Activated T-helper 17 cell treated with anti-CD3 and anti-CD28 coated beads, Interleukin-2, amount 50 U/mL, for 72 hours (primary cell): ENCODE results near the gene RIOK3. TPM values are rescaled to one million over a fixed set of nuclear protein-coding genes. Genes with fewer than 3 reads are reported as not detected.
"Not testable (repeated sequence)": the region's sequence is repeated elsewhere in the genome, so short reads cannot be mapped to it uniquely, and the experiment has no call there.

Source experiments
- ATAC-seq: fragments of 150-1000 bp; cut with Tn5 transposase; replicated peaks from 2 replicates; pipeline ENCODE4 v1.10.0; 2021; ENCODE audit warnings: mild to moderate bottlenecking, moderate library complexity
- H3K27ac Mint-ChIP-seq: one replicate; pipeline ENCODE4 v1.8.0; 2022; ENCODE audit warnings: mixed read lengths
- H3K27me3 Mint-ChIP-seq: one replicate; pipeline ENCODE4 v1.8.0; 2022; ENCODE audit warnings: mixed read lengths
- H3K36me3 Mint-ChIP-seq: one replicate; pipeline ENCODE4 v1.8.0; 2022; ENCODE audit warnings: low read depth, mild to moderate bottlenecking, mixed read lengths
- H3K4me1 Mint-ChIP-seq: one replicate; pipeline ENCODE4 v1.8.0; 2022; ENCODE audit warnings: mixed read lengths
- H3K4me3 Mint-ChIP-seq: one replicate; pipeline ENCODE4 v1.8.0; 2022; ENCODE audit warnings: mild to moderate bottlenecking, mixed read lengths
- H3K9me3 Mint-ChIP-seq: one replicate; pipeline ENCODE4 v1.8.0; 2022; ENCODE audit warnings: mixed read lengths
- total RNA-seq, 2 donors: library from RNA; stranded (reverse); gene quantifications; one replicate each; pipeline ENCODE4 v1.2.3, GENCODE V29; 2022

Gene RIOK3
- total RNA-seq, 2 donors from 2014 or later, result 56.8 to 101 TPM

- no peak overlapping the region for H3K27ac Mint-ChIP-seq
- H3K36me3 Mint-ChIP-seq, result no peaks in the 10 kb centered on the region
- no peaks in the 10 kb centered on the region for H3K9me3 Mint-ChIP-seq
- no peak for ATAC-seq
- no peaks in the 10 kb centered on the region for H3K27me3 Mint-ChIP-seq
- H3K4me1 Mint-ChIP-seq, result no peaks in the 10 kb centered on the region
- no peak overlapping the region for H3K4me3 Mint-ChIP-seq
Observed at GRCh38 chr18:23495723-23496440, 42.8 kb downstream of the RIOK3 start.

GRCh38 chr18:23498117-23498516 is 45.0 kb downstream of the RIOK3 start:
- no peaks in the 10 kb centered on the region for H3K36me3 Mint-ChIP-seq
- H3K4me1 Mint-ChIP-seq, result no peaks in the 10 kb centered on the region
- ATAC-seq, result no peak
- no peaks in the 10 kb centered on the region for H3K9me3 Mint-ChIP-seq
- H3K27ac Mint-ChIP-seq, result no peak overlapping the region
- H3K4me3 Mint-ChIP-seq, result no peak overlapping the region
- H3K27me3 Mint-ChIP-seq, result no peaks in the 10 kb centered on the region

DNA sequence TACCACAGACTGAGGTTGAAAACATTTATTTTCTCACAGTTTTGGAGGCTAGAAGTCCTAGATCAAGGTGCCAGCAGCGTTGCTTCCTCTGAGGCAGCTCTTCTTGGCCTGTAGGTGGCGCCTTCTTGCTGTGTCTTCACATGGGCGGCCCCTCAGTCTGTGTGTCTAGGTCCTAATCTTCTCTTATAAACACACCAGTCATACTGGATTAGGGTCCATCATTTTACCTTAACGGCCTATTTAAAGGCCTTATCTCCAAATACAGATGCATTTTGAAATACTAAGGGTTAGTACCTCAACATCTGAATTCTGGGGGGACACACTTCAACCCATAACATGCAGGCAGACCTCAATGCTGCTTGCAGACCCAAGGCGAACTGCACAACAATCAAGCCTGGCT is 45.8 kb downstream of the RIOK3 start:
- peaks cover 2% of the 10 kb centered on the region for H3K36me3 Mint-ChIP-seq
- no peak overlapping the region for H3K27ac Mint-ChIP-seq
- no peaks in the 10 kb centered on the region for H3K27me3 Mint-ChIP-seq
- H3K4me1 Mint-ChIP-seq, result no peaks in the 10 kb centered on the region
- no peaks in the 10 kb centered on the region for H3K9me3 Mint-ChIP-seq
- no peak overlapping the region for H3K4me3 Mint-ChIP-seq
- ATAC-seq, result peak; percentile 42

DNA sequence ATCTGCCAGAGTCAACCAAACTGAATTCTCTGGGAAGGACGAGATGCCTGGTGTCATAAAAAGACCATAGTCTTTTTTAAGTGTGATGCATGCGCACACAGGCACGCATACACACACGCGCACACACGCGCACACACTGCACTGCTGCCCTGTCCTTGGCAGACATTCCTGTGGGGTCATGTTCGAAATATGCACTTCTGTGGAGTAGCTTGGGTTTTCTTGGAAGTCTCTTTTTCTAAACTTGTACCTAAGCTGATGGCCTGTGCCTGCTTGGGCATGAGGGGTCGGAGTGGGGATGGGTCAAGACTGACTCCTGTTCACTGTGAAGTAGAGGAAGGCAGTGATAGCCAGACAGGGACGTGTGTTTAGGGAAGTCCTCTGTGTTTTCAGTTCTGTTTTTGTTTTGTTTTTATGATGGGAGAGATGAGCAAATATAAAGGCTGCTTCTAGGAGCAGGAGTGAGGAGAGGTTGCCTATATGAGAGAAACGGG is 46.2 kb downstream of the RIOK3 start:
- H3K4me3 Mint-ChIP-seq, result no peak overlapping the region
- ATAC-seq, result no peak
- no peaks in the 10 kb centered on the region for H3K27me3 Mint-ChIP-seq
- peaks cover 7% of the 10 kb centered on the region for H3K36me3 Mint-ChIP-seq
- no peaks in the 10 kb centered on the region for H3K9me3 Mint-ChIP-seq
- no peaks in the 10 kb centered on the region for H3K4me1 Mint-ChIP-seq
- no peak overlapping the region for H3K27ac Mint-ChIP-seq

GRCh38 chr18:23501626-23502025 is 48.5 kb downstream of the RIOK3 start:
- H3K36me3 Mint-ChIP-seq, result peaks cover 26% of the 10 kb centered on the region
- H3K27ac Mint-ChIP-seq, result peak overlapping the region; percentile 92
- peak overlapping the region; percentile 88 for H3K4me3 Mint-ChIP-seq
- ATAC-seq, result no peak
- no peaks in the 10 kb centered on the region for H3K9me3 Mint-ChIP-seq
- peaks cover 7% of the 10 kb centered on the region for H3K4me1 Mint-ChIP-seq
- no peaks in the 10 kb centered on the region for H3K27me3 Mint-ChIP-seq

GRCh38 chr18:23502516-23503037 is 49.5 kb downstream of the RIOK3 start:
- peak overlapping the region; percentile 88 for H3K4me3 Mint-ChIP-seq
- no peak for ATAC-seq
- H3K27me3 Mint-ChIP-seq, result no peaks in the 10 kb centered on the region
- peak overlapping the region; percentile 92 for H3K27ac Mint-ChIP-seq
- H3K4me1 Mint-ChIP-seq, result peaks cover 7% of the 10 kb centered on the region
- H3K9me3 Mint-ChIP-seq, result no peaks in the 10 kb centered on the region
- H3K36me3 Mint-ChIP-seq, result peaks cover 35% of the 10 kb centered on the region

DNA sequence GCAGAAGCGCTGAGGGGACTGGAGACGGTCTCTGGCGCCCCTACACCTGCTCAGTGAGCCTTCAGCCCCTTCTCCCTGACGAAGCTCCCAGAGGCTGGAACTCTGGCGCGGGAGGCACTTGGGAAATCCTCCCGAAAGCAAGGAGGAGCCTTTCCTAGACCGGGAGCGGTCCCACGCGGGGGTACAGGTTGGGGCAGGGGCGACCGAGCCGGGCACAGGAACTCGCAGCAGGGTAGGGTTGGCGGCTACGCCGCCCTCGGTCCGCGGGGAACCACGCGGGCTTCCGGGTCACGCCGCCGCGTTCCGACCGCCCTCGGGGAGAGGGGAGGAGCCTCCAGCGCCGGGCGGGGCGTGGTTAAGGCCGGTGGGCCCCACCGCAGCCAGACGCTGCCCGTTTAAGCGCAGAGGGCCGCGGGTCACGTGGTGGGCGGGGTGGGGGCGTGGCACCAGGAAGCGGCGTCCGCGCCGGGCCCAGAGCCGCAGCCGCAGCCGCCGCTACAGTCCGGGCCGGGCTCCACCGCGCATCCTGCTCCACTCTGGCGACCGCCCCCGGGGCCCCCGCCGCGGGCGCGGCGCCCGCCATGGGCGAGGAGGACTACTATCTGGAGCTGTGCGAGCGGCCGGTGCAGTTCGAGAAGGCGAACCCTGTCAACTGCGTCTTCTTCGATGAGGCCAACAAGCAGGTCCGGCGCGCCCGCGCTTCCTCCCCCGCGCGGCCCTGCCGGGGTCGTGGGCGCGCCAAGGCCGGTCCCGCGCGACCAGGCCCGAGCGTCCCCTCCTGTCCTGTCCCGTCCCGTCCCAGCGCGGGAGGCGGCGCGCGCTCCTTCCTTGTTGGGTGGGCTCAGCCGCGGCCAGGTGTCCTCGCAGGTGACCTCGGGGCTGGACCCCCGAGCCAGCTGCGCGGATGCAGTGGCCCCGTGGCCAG is 50.2 kb downstream of the RIOK3 start, which contains the start of gene RMC1:
Gene RMC1, plus strand, starts transcription at position 474 of the 925 bp plus-strand sequence. Its CDS starts 108 bp downstream, at position 582.
- peaks cover 7% of the 10 kb centered on the region for H3K4me1 Mint-ChIP-seq
- H3K9me3 Mint-ChIP-seq, result no peaks in the 10 kb centered on the region
- peak within 1 kb of the TSS; percentile 97 for H3K27ac Mint-ChIP-seq
- H3K4me3 Mint-ChIP-seq, result peak within 1 kb of the TSS; percentile 95
- peaks cover 42% of the 10 kb centered on the region for H3K36me3 Mint-ChIP-seq
- ATAC-seq, result peak; percentile 92
- no peaks in the 10 kb centered on the region for H3K27me3 Mint-ChIP-seq

DNA sequence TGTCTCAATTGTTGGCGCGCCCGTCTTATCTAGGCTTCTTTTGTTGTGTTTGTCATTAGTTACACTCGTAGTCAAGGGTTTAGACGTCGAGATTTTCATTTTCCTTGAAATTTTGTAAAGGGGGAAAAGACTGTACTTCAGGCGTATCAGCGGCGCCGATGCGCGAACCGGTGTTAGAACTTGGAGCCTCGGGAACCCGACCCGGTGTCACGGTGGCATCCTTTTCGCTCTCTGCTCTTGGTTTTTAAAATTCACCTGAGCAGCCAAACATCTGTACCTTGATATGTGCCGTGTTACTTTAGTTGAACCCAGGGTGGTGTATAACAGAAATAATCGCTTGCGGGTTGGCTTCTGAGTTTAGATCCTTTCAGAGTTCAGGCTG is 50.9 kb downstream of the RIOK3 start:
- peak overlapping the region; percentile 95 for H3K4me3 Mint-ChIP-seq
- H3K4me1 Mint-ChIP-seq, result peaks cover 7% of the 10 kb centered on the region
- ATAC-seq, result no peak
- no peaks in the 10 kb centered on the region for H3K27me3 Mint-ChIP-seq
- peak overlapping the region; percentile 97 for H3K27ac Mint-ChIP-seq
- no peaks in the 10 kb centered on the region for H3K9me3 Mint-ChIP-seq
- peaks cover 49% of the 10 kb centered on the region for H3K36me3 Mint-ChIP-seq

GRCh38 chr18:23504720-23505119 is 51.6 kb downstream of the RIOK3 start:
- Mint-ChIP-seq H3K4me3 (peak overlapping the region; percentile 95), H3K27me3 (no peaks in the 10 kb centered on the region), H3K36me3 (peaks cover 54% of the 10 kb centered on the region), H3K4me1 (peaks cover 7% of the 10 kb centered on the region), H3K9me3 (no peaks in the 10 kb centered on the region), H3K27ac (peak overlapping the region; percentile 97)
- peak; percentile 7 for ATAC-seq

GRCh38 chr18:23506393-23506792 is 53.3 kb downstream of the RIOK3 start:
- Mint-ChIP-seq H3K4me3 (no peak overlapping the region), H3K4me1 (peaks cover 11% of the 10 kb centered on the region), H3K9me3 (no peaks in the 10 kb centered on the region), H3K27ac (peak overlapping the region; percentile 77), H3K36me3 (peaks cover 71% of the 10 kb centered on the region), H3K27me3 (no peaks in the 10 kb centered on the region)
- ATAC-seq, result no peak

DNA sequence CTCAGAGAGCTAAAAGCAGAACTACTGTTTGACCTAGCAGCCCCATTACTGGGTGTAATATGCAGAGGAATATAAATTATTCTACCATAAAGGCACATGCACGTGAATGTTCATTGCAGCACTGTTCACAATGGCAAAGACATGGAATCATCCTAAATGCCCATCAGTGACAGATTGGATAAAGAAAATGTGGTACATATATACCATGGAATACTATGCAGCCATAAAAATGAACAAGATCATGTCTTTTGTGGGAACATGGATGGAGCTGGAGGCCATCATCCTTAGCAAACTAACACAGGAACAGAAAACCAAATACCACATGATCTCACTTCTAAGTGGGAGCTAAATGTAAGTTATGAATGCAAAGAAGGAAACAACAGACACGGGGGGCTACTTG is 57.8 kb downstream of the RIOK3 start:
- not testable (repeated sequence) for H3K4me1 Mint-ChIP-seq, ATAC-seq, H3K27me3 Mint-ChIP-seq, H3K9me3 Mint-ChIP-seq, H3K4me3 Mint-ChIP-seq
- H3K36me3 Mint-ChIP-seq, result peaks cover 93% of the 10 kb centered on the region
- peak overlapping the region; percentile 25 for H3K27ac Mint-ChIP-seq

- H3K9me3 Mint-ChIP-seq, ATAC-seq, H3K27me3 Mint-ChIP-seq: not testable (repeated sequence)
- Mint-ChIP-seq H3K36me3 (peaks cover 95% of the 10 kb centered on the region), H3K4me1 (peaks cover 11% of the 10 kb centered on the region), H3K27ac (peak overlapping the region; percentile 82), H3K4me3 (peak overlapping the region; percentile 37)
Observed at GRCh38 chr18:23512216-23512615, 59.1 kb downstream of the RIOK3 start.

- H3K4me1 Mint-ChIP-seq, result peaks cover 11% of the 10 kb centered on the region
- peak overlapping the region; percentile 82 for H3K27ac Mint-ChIP-seq
- ATAC-seq, result peak; percentile 21
- no peaks in the 10 kb centered on the region for H3K9me3 Mint-ChIP-seq
- H3K27me3 Mint-ChIP-seq, result no peaks in the 10 kb centered on the region
- H3K36me3 Mint-ChIP-seq, result peaks cover 95% of the 10 kb centered on the region
- peak overlapping the region; percentile 37 for H3K4me3 Mint-ChIP-seq
Observed at GRCh38 chr18:23512641-23513040, 59.6 kb downstream of the RIOK3 start.

GRCh38 chr18:23515911-23516546 is 62.9 kb downstream of the RIOK3 start:
- Mint-ChIP-seq H3K27me3 (no peaks in the 10 kb centered on the region), H3K9me3 (no peaks in the 10 kb centered on the region), H3K4me3 (no peak overlapping the region), H3K36me3 (peaks cover 98% of the 10 kb centered on the region), H3K4me1 (peaks cover 8% of the 10 kb centered on the region), H3K27ac (peak overlapping the region; percentile 72)
- peak; percentile 99 for ATAC-seq
